G401 (cell line): Measurements from ENCODE around the gene KLF8. TPM values are rescaled to one million over a fixed set of nuclear protein-coding genes. Genes with fewer than 3 reads are reported as not detected.
"Not testable (repeated sequence)": the region's sequence is repeated elsewhere in the genome, so short reads cannot be mapped to it uniquely, and the experiment has no call there.

ENCODE experiments used
- DNase-seq: peaks from one replicate; pipeline ENCODE4 v3.0.0-alpha.2; 2015; ENCODE audit warnings: low spot score
- in situ Hi-C: cut with HindIII; loops from 2 replicates; pipeline ENCODE4 v1.10.0; 2016; ENCODE audit warnings: low sequenced_read_pairs, mixed read lengths
- total RNA-seq: library from RNA; depleted of rRNA; stranded (reverse); fragments of >200 nt; shearing (Covaris generic); gene quantifications from 2 replicates; pipeline ENCODE4 v1.2.3, GENCODE V29; 2014; rRNA removed

The KLF8 gene
- not detected in 2 replicates for total RNA-seq

DNA sequence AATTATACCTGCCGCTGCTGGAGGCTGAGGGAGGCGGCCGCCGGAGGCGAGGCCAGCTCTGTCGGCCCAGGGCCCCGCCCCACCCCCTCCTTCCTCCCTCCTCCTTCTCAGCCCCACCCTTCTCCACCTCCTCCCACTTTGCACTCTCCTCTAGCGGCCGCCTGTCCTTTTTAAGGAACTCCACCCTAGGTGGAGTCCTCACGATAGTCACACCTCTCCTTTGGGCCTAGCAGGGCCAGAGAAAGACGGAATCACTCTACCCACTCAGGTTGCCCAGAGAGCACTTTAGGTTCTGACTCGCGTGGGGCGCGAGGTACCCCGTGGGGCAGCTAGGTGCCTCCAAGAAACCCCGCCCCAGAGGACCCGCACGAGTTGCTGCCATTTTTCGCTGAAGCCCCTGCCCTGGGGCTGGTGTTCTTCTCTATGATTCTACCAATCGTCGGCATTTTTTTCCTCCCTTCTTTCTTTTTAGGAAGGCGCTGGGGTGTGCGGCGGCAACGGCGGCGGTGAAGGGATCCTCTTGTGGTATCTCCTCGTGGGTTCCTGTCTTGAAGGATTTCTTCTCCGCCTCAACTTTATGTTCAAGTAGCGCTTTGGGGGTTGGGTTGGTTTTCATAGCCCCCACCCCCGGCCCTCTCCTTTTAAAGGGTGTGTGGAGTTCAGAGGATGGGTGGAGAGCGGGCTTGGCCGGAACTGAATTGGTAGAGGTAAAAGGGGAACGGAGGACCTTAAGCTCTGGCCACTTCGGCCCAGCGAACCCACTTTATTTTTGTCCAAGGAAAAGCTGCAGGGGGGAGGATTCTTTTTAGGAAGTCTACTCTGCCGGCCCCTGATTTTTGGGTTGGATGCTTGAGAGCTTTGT is at the start of gene KLF8:
KLF8 (plus strand) TSS at position 136 of the 862 bp plus-strand sequence. CDS start 979 bp downstream, outside the sequence.
- peak; percentile 81 for DNase-seq
- in situ Hi-C loops, result no loop called here

DNA sequence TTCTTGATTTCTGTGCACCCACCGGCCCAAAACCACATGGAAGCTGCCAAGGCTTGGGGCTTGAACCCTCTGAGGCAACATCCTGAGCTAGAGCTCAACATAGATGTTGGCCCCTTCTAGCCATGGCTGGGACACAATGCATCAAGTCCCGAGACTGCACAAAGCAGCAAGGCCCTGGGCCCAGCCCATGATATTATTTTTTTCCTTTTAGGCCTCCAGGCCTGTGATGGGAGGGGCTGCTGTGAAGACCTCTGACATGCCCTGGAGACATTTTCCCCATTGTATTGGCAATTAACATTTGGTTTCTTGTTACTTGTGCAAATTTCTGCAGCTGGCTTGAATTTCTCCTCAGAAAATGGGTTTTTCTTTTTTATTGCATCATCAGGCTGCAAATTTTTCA is 25.2 kb upstream of the KLF8 start:
- DNase-seq, in situ Hi-C loops: not testable (repeated sequence)

DNA sequence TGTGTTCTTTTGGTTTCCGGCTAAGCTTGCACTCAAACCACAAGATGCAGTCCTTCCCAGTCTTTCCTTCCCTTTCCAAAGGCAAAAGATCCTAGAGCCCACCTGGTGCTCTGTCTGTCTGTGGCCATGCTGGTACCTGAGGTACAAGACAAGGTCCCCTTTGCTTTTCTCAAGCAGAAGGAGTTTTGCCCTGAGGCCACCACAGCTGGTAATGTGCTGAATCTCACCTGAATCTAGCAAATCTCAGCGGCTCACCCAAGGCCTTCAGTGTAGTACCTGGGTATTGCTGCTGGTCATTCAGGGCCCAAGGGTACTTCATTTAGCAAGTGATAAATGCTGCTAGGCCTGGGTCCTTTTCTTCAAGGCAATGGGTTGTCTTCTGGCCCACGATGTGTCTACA is 20.5 kb upstream of the KLF8 start:
- in situ Hi-C loops, result no loop called here
- DNase-seq, result no peak

DNA sequence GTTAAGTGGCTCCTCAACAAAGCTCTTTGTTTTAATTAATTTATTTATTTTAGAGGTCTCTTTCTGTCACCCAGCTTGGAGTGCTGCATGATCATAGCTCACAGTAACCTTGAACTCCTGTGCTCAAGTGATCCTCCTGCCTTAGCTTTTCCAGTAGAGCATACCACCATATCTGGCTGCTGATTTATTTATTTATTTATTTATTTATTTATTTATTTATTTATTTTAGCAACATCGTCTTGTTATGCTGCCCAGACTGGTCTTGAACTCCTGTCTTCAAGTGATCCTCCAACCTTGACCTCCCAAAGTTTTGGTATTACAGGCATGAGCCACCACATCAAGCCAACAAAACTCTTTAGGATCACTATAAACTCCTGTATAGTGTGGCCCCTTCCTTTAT is 15.8 kb upstream of the KLF8 start:
- no peak for DNase-seq
- in situ Hi-C loops, result no loop called here

DNA sequence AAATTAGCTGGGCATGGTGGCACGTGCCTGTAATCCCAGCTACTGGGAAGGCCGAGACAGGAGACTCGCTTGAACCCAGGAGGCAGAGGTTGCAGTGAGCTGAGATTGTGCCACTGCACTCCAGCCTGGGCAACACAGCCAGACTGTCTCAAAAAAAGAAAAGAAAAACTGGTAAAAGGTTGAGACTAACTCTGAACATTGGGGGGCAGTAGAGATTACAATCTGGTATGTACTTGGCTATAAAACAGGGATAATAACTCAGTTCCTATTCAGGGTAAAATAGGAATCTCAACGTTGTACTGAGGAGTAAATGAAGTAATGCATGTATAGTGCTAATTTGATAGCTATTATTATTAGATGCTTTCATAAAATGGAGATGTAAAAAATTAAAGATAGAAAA is 12.5 kb upstream of the KLF8 start:
- DNase-seq, result peak; percentile 33
- in situ Hi-C loops, result no loop called here

DNA sequence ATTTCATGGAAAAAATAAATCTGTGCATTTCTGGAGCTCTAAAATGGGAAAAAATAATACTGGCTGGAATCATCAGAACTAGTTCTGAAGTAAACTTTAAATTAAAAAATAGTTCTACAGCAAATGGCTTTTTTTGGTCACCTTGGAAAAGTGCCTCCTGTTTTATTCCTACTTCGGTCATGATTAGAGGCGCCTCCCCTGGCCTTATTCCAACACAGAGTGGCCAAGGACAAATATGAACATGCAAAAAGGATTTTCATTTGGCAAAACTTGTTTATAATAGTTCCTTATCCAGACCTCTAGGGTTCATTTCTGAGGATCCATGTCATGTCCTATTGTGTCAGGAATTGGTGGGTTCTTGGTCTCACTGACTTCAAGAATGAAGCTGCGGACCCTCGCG is 11.1 kb upstream of the KLF8 start:
- in situ Hi-C loops, result no loop called here

DNA sequence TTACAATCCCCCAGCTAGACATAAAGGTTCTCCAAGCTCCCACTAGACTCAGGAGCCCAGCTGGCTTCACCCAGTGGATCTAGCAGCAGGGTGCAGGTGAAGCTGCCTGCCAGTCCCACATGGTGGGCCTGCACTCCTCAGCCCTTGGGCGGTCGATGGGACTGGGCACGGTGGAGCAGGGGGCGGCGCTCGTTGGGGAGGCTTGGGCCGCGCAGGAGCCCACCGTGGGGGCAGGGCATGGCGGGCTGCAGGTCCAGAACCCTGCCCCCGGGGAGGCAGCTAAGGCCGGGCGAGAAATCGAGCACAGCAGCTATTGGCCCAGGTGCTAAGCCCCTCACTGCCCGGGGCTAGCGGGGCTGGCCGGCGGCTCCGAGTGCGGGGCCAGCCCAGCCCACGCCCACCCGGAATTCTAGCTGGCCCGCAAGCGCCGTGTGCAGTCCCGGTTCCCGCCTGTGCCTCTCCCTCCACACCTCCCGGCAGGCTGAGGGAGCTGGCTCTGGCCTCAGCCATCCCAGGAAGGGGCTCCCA is 9.6 kb upstream of the KLF8 start:
- in situ Hi-C loops, result no loop called here
- DNase-seq, result no peak

More for the DNA sequence above, 11.1 kb upstream of the KLF8 start:
- no peak for DNase-seq

DNA sequence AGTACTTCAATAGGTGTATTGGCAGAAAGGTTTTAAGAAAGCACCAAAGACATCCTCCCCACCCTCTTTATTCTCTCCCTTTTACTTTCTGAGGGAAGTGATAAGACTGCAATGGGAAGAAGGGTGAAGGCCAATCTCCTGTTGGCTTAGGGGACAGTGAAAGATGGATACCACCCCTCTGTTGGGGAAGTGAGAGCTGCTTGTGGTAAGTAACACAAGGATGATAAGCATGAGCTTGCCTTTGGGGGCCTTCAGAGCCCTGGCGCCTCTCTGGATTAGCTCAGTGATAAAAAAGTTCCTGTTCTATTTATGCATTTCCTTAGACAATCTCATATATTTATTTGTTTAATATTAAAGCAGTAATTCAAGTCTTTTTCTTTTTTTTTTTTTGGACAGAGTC is 5.2 kb upstream of the KLF8 start:
- in situ Hi-C loops, result no loop called here
- no peak for DNase-seq

DNA sequence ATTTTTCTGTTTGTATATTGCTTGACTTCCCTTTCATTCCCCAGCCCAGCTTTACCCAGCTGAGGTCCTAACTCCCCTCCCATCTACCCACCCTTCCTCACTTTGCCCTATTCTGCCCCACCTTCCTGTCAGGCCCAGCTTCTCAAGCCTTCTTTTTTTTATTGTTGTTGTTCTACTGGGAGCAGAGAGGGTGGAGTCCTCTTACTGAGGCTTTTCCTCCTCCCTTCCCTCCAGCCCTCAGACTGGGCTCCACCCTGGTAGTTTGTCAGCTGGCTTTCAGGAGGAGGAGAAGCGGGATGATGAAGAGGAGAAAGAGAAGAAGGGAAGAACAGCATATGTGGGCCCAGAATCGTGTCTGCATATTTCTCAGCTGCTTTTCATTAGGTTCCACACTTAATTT is 3.2 kb upstream of the KLF8 start:
- no peak for DNase-seq
- in situ Hi-C loops, result no loop called here

DNA sequence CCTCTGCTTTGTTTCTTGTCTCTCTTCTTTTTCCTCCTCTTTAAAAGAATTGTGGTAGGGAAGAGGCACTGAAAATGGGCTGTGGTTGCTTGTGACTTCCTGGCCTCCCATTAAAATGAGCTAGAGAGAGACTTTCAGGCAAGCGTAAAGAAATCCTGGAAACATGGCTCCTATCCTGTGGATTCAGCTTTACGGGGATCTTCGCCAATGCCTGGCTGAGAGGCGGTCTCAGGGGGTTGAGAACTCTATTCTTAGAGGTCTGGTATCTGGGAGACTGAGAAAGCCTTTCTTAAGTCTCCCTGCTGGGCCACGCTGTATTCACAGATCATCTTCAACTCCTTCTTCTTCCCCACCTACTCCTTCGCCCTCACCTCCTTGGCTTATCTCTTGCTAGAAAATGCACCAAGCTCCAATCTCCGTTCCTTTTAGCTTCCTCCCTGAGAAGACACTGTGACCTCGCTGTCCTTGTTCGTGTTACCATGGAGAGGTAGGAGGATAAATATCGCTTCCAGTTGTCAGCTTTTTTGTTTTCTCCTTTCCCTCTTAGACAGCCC is 542 bp upstream of the KLF8 start:
- DNase-seq, result peak; percentile 39
- in situ Hi-C loops, result no loop called here

DNA sequence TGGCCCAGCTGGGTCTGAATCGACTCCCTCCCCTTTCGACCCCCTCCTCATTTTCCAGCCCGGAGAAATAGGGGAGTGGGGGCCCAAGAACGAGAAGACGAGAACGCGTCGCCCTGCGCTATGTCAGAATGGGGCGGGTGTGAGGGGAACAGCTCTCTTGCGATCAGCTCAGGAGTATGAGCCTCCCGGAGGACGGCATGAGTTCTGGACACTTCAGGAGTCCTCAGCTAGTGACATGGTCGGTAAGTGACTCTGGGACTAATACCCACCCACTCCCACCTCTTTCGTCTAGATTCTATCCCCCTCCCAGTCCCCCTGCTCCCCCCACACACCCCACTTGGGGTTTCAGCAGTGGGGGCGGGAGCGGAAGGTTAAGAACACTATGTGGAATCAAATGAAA is 944 bp downstream of the KLF8 start:
- in situ Hi-C loops, result no loop called here
- DNase-seq, result peak; percentile 39

DNA sequence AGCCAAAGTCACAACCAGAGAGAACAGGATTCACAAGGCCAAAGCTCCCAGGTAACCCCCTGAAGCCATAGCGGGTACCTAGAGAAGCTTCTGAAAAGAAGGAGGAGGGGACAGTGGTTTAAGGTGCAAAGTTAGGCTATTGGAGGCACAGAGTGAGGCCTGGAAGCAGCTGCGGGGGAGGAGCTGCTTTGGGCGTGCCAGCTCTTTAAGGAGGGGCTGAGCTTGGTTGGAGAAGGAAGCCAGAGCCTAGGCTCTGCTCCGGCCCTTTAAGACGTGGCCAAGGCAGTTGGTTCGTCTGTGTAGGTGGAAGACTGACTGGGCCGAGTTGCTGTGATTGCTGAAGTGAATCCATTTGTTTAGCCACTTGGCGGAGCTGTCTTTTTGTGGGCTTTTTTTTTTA is 1.5 kb downstream of the KLF8 start:
- peak; percentile 78 for DNase-seq
- in situ Hi-C loops, result no loop called here

DNA sequence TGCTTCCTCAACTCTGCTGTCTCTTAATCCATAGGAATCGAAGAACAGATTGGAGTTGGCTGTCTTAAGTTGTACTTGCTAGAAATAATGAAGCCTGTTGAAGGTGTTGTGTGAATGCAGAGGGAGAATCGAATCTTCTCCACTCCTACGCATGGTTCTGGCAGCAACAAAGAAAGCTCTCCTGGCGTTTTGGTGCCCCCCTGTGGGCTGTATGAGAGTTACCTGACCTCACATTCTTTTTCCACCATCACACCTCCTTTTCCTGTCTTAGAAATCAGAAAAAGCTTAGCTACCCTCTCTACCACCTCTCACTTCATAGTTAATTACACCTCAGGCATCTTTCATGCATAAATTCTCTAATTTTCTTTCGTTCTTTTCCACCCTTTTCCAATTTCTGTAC is 16.3 kb downstream of the KLF8 start:
- in situ Hi-C loops, result no loop called here
- peak; percentile 67 for DNase-seq

DNA sequence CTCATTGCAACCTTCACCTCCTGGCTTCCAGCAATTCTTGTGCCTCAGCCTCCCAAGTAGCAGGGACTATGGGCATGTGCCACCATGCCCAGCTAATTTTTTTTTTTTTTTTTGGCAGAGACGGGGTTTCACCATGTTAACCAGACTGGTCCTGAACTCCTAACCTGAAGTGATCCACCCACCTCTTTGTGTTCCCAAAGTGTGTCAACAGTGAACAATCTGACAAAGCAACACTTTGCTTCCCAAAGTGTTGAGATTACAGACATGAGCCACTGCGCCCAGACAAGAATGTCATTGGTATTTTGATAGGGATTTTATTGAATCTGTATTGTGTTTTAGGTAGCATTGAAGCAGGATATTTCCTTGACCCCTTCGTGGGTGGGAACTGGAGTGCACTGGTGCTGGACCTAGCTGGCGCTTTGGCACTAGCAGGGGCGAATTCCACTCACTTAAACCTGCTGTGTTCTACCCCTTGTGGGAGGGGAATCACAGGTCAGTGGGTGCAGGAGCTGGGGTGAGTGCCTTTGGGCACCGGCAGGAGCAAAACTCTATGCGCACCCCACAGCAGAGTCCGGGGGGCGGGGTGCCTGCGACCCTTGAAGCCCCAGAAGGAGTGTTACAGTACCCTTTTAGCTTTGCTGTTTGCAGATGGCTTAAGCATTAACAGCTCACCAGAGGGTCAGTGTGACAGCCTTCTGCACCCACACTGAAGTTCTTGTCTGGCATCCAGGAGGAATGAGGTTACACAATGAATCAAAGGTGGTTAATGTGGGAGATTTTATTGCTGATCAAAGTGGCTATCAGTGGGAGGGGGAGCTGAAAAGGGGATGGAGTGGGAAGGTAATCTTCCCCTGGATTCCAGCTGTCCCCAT is 21.9 kb downstream of the KLF8 start:
- DNase-seq, result no peak
- in situ Hi-C loops, result no loop called here

DNA sequence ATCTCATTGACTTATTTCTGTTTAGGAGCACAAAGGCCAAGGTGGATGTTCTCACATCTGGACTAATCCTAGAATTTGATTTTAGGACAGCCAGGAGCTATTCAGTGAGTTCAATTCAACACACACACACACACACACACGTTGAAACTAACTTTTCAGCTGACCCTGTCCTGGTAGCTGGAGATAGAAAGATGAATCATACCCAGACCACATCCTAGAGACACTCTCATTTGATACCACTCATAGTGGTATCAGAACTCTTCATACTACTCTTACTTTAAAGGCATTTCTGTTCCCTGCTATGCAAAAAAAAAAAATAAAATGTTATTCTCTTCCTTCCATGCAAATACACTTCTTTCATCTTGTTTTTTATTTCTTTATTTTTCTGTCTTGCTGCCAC is 36.7 kb downstream of the KLF8 start:
- in situ Hi-C loops, result no loop called here

DNA sequence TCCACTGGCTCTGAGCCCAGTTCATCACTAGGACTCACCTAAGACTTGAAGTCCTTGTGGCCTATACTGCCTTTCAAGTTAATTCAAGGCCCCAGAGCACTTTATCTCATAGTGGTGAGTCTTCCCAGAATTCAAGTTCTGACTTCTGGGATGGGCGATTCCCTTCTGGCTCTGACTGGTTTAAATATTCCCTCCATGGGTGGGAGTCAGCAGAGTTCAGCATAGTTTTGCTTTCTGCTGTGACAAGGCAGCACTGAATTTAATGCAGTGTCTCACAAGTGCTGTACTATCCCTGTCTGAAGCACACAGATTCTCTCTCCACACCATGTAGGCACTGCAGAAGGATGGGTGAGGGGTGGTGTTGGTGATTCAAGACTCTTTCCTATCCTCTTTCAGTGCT is 46.5 kb downstream of the KLF8 start:
- no peak for DNase-seq
- in situ Hi-C loops, result no loop called here

More for the DNA sequence above, 36.7 kb downstream of the KLF8 start:
- DNase-seq, result no peak

DNA sequence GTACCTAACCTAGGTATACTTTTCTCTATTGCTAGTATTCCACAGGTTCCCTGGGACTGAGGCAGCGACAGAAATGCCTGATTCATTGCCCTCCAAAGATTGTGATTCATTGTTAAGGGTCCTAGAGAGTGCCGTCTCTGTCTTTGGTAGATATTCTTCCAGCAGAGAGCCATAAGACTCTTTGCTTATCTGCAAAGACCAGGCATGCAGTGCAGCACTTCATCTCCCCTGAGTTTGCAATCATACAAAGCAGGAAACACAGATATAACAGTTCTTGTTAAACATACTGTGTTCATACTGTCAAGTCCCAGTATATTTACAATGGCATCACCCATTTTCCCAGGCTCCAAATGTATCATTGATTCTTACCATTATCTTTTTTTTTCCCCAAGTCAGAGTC is 47.7 kb downstream of the KLF8 start:
- in situ Hi-C loops, result no loop called here
- no peak for DNase-seq

DNA sequence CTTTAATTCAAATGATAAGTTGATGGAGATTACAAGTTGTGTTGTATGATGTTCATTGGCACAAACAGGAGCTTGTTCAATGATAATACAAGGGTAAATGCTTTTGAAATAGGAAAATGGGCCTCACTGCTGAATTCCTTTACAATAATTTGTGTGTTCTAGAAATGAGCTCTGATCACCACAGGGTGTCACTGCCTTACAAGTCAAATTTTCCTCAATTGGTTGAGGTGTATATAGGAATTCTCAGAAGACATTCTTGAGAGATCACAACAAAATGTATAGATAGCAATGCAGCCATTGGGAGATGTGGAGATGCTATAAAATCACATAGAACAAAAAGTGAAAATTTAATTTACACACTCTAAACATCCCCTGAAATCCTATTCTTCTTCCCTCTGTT is 49.6 kb downstream of the KLF8 start:
- DNase-seq, result peak; percentile 5
- in situ Hi-C loops, result no loop called here

DNA sequence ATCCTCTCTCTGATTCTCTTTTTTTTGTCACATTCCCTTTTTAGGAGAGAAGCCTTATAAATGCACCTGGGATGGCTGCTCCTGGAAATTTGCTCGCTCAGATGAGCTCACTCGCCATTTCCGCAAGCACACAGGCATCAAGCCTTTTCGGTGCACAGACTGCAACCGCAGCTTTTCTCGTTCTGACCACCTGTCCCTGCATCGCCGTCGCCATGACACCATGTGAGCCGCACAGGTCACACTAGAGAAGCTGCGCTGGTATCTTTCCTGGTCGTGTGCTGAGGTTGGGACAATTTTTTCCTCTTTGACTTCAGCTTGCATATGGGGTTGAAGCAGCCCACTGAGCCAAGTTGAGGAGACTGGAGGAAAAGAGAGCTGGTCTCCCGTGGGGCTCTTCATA is 52.1 kb downstream of the KLF8 start:
- in situ Hi-C loops, result no loop called here
- DNase-seq, result no peak

DNA sequence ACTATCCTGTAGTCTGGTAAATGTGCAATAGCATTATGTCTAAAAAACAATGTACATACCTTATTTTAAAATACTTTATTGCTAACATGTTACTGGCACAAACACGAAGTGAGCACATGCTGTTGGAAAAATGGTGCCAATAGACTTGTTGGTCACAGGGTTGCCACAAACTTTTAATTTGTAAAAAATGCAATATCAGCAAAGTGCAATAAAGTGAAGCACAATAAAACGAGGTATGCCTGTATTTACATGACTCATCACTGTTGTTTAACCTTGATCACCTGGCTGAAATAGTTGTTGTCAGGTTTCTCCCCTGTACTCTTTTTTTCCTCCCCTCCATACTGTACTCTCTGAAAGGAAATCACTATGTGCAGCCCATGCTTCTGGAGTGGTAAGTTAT is 56.5 kb downstream of the KLF8 start:
- in situ Hi-C loops, result no loop called here
- no peak for DNase-seq
